SK-N-MC (cell line): ENCODE results near the gene ASCC2.

Source experiments
- FOXP2 ChIP-seq: optimal IDR thresholded peaks from 2 replicates; pipeline ENCODE3; 2011; ENCODE audit warnings: mild to moderate bottlenecking, moderate library complexity; ENCODE audit not compliant: insufficient read depth; ENCODE audit errors: extremely low read length, control extremely low read depth
- POLR2AphosphoS5 ChIP-seq: IDR thresholded peaks from 2 replicates; pipeline ENCODE4 v1.6.1; 2012; ENCODE audit warnings: mild to moderate bottlenecking, low read depth, low read length, borderline replicate concordance

- TF ChIP-seq POLR2AphosphoS5 (no peak), FOXP2 (no peak)
These were observed 31.9 kb downstream of the ASCC2 start for GRCh38 chr22:29806196-29806595.
